H1 (cell line): ENCODE results near the gene ITPR3. TPM values are rescaled to one million over a fixed set of nuclear protein-coding genes. Genes with fewer than 3 reads are reported as not detected.

ENCODE experiments used
- CTCF ChIA-PET: fragments of 300-600 bp; sonication (Branson Sonifier 250); formaldehyde crosslinking; loops from one replicate; lab custom pipeline; 2021; ENCODE audit not compliant: partially characterized antibody; lab: Charles Lee
- POLR2A ChIA-PET: fragments of 300-600 bp; sonication (Branson Sonifier 250); formaldehyde crosslinking; loops from one replicate; lab custom pipeline; 2021; ENCODE audit warnings: inconsistent platforms; ENCODE audit not compliant: partially characterized antibody; lab: Charles Lee
- DNase-seq, 2 experiments: peaks; one replicate each; pipeline versions ENCODE4 v3.0.0 to v3.0.0-alpha.2; 2010 to 2022; ENCODE audit warnings: low spot score in 2 of 2, low read depth in 1 of 2, mixed read lengths in 1 of 2
- FAIRE-seq: peaks from 2 replicates; lab custom pipeline; 2011; peaks lifted over from hg19 to GRCh38; lab: Jason Lieb, UNC
- H2AFZ ChIP-seq: 2 replicates; pipeline ENCODE4 v1.8.1; 2012; ENCODE audit warnings: low read length, inconsistent platforms
- H2AK5ac ChIP-seq: 2 replicates; pipeline ENCODE4 v1.6.1; 2013; ENCODE audit warnings: low read depth, low read length
- H2BK120ac ChIP-seq: replicated peaks from 2 replicates; pipeline ENCODE3; 2013; ENCODE audit warnings: low read depth, low read length, inconsistent platforms
- H2BK12ac ChIP-seq: 2 replicates; pipeline ENCODE4 v1.6.1; 2013; ENCODE audit warnings: low read depth, low read length
- H2BK15ac ChIP-seq: 2 replicates; pipeline ENCODE4 v1.6.1; 2013; ENCODE audit warnings: low read length
- H2BK20ac ChIP-seq: 2 replicates; pipeline ENCODE4 v1.6.1; 2013; ENCODE audit warnings: low read length
- H2BK5ac ChIP-seq: 2 replicates; pipeline ENCODE4 v1.6.1; 2013; ENCODE audit warnings: low read depth, low read length
- H3K14ac ChIP-seq: 2 replicates; pipeline ENCODE4 v1.6.1; 2013; ENCODE audit warnings: inconsistent platforms; ENCODE audit not compliant: insufficient read length
- H3K18ac ChIP-seq: 2 replicates; pipeline ENCODE4 v1.6.1; 2013; ENCODE audit warnings: low read length; ENCODE audit errors: extremely low read depth
- H3K23ac ChIP-seq: 2 replicates; pipeline ENCODE4 v1.6.1; 2013; ENCODE audit warnings: inconsistent platforms; ENCODE audit not compliant: insufficient read length
- H3K23me2 ChIP-seq: 2 replicates; pipeline ENCODE4 v1.6.1; 2013; ENCODE audit warnings: low read depth, low read length
- H3K27ac ChIP-seq: 2 replicates; pipeline ENCODE4 v1.6.1; 2011; ENCODE audit warnings: low read depth, low read length, inconsistent platforms
- H3K27me3 ChIP-seq, 4 experiments: replicated peaks in 1 of 4; 1 replicate in 1 of 4; 2 replicates in 3 of 4; pipeline versions ENCODE4 v1.6.1 to v1.8.1; 2011 to 2013; ENCODE audit warnings: low read length in 3 of 4, mild to moderate bottlenecking in 3 of 4, inconsistent platforms in 2 of 4, mixed read lengths in 2 of 4, moderate library complexity in 1 of 4; ENCODE audit not compliant: control insufficient read depth in 3 of 4, insufficient read depth in 3 of 4; ENCODE audit errors: extremely low read depth in 1 of 4
- H3K36me3 ChIP-seq, 4 experiments: 2 replicates each; pipeline versions ENCODE4 v1.6.1 to v1.8.1; 2011 to 2013; ENCODE audit warnings: mild to moderate bottlenecking in 4 of 4, low read length in 3 of 4, moderate library complexity in 2 of 4, control low read depth in 1 of 4, inconsistent platforms in 1 of 4; ENCODE audit not compliant: insufficient read depth in 4 of 4, control insufficient read depth in 2 of 4
- H3K4ac ChIP-seq: replicated peaks from 2 replicates; pipeline ENCODE3; 2013; ENCODE audit warnings: low read length, low read depth, mixed read lengths, inconsistent platforms; ENCODE audit not compliant: insufficient read length
- H3K4me1 ChIP-seq, 4 experiments: replicated peaks in 1 of 4; 1 replicate in 1 of 4; 2 replicates in 3 of 4; pipeline versions ENCODE4 v1.6.1 to v1.8.1; 2011 to 2013; ENCODE audit warnings: low read length in 3 of 4, inconsistent platforms in 2 of 4, mixed read lengths in 1 of 4; ENCODE audit not compliant: insufficient read depth in 4 of 4, control insufficient read depth in 3 of 4
- H3K4me2 ChIP-seq, 2 experiments: 2 replicates each; pipeline versions ENCODE4 v1.6.1 to v1.8.1; 2011 to 2013; ENCODE audit warnings: low read depth in 2 of 2, low read length in 2 of 2, control low read depth in 1 of 2, inconsistent platforms in 1 of 2, mild to moderate bottlenecking in 1 of 2; ENCODE audit not compliant: insufficient read depth in 1 of 2
- H3K4me3 ChIP-seq, 4 experiments: fragments of 200-600, 300-600 bp in 1 of 4; sonication (generic), shearing (Covaris generic), sonication (Bioruptor Twin) in 1 of 4; 2 replicates each; pipeline versions ENCODE4 v1.5.1 to v1.8.1; 2011 to 2016; ENCODE audit warnings: low read length in 4 of 4, low read depth in 3 of 4, control low read depth in 2 of 4, inconsistent platforms in 2 of 4, mild to moderate bottlenecking in 2 of 4, mixed read lengths in 1 of 4, moderate library complexity in 1 of 4; ENCODE audit not compliant: insufficient read depth in 2 of 4; ENCODE audit errors: extremely low read depth in 1 of 4
- H3K56ac ChIP-seq: replicated peaks from 2 replicates; pipeline ENCODE3; 2013; ENCODE audit warnings: low read depth, mild to moderate bottlenecking, mixed read lengths, low read length, inconsistent platforms; ENCODE audit not compliant: insufficient read length
- H3K79me1 ChIP-seq: 2 replicates; pipeline ENCODE4 v1.6.1; 2013; ENCODE audit warnings: low read depth, low read length, control low read depth
- H3K79me2 ChIP-seq, 2 experiments: 2 replicates each; pipeline versions ENCODE4 v1.6.1 to v1.8.1; 2012 to 2013; ENCODE audit warnings: low read length in 2 of 2, mild to moderate bottlenecking in 2 of 2, inconsistent platforms in 1 of 2; ENCODE audit not compliant: insufficient read depth in 2 of 2, control insufficient read depth in 1 of 2
- H3K9ac ChIP-seq, 4 experiments: replicated peaks in 1 of 4; 1 replicate in 1 of 4; 2 replicates in 3 of 4; pipeline versions ENCODE4 v1.6.1 to v1.8.1; 2011 to 2013; ENCODE audit warnings: low read depth in 3 of 4, low read length in 3 of 4, control low read depth in 2 of 4, mild to moderate bottlenecking in 2 of 4, moderate library complexity in 2 of 4, inconsistent platforms in 1 of 4; ENCODE audit errors: extremely low read depth in 1 of 4
- H3K9me3 ChIP-seq, 2 experiments: 2 replicates each; pipeline versions ENCODE4 v1.6.1 to v1.8.1; 2012 to 2013; ENCODE audit warnings: mild to moderate bottlenecking in 2 of 2, moderate library complexity in 2 of 2, control low read depth in 1 of 2, inconsistent platforms in 1 of 2, low read depth in 1 of 2, low read length in 1 of 2, mixed read lengths in 1 of 2; ENCODE audit not compliant: insufficient read depth in 2 of 2
- H4K20me1 ChIP-seq, 2 experiments: replicated peaks in 1 of 2; 2 replicates each; pipeline versions ENCODE3 to v1.8.1; 2011 to 2013; ENCODE audit warnings: inconsistent platforms in 2 of 2, low read length in 2 of 2, mild to moderate bottlenecking in 1 of 2; ENCODE audit not compliant: insufficient read depth in 2 of 2, control insufficient read depth in 1 of 2
- H4K5ac ChIP-seq: 2 replicates; pipeline ENCODE4 v1.6.1; 2013; ENCODE audit warnings: low read length, low read depth, mixed read lengths, inconsistent platforms; ENCODE audit not compliant: insufficient read length
- H4K8ac ChIP-seq: 2 replicates; pipeline ENCODE4 v1.8.0; 2013; ENCODE audit warnings: mild to moderate bottlenecking, moderate library complexity, low read length, inconsistent platforms; ENCODE audit not compliant: insufficient read depth; ENCODE audit errors: extremely low read depth
- H4K91ac ChIP-seq: replicated peaks from 2 replicates; pipeline ENCODE3; 2013; ENCODE audit warnings: low read length, mixed read lengths, inconsistent platforms; ENCODE audit not compliant: insufficient read length
- BRCA1 ChIP-seq: IDR thresholded peaks from 2 replicates; pipeline ENCODE4 v1.6.1; 2012; ENCODE audit warnings: low read depth, low read length, improper control_type of control experiment
- FOSL1 ChIP-seq: IDR thresholded peaks from 2 replicates; pipeline ENCODE4 v1.6.1; 2011; ENCODE audit warnings: mild to moderate bottlenecking, low read depth, low read length, moderate library complexity; ENCODE audit not compliant: insufficient read depth
- GABPA ChIP-seq: IDR thresholded peaks from 2 replicates; pipeline ENCODE4 v1.6.1; 2011; ENCODE audit warnings: mild to moderate bottlenecking, low read length, moderate library complexity, borderline replicate concordance; ENCODE audit not compliant: insufficient read depth
- HDAC6 ChIP-seq: IDR thresholded peaks from one replicate; pipeline ENCODE4 v1.7.1; 2012; ENCODE audit warnings: low read depth, mild to moderate bottlenecking, inconsistent platforms, low read length, moderate library complexity
- KDM1A ChIP-seq: fragments of 200-600, 300-600 bp; sonication (generic); IDR thresholded peaks from 2 replicates; pipeline ENCODE4 v1.7.1; 2016; ENCODE audit warnings: mild to moderate bottlenecking, low read length, borderline replicate concordance
- PHF8 ChIP-seq: fragments of 200-600 bp; sonication (generic); conservative IDR thresholded peaks from 2 replicates; pipeline ENCODE4 v1.7.1; 2012; ENCODE audit warnings: low read depth, mild to moderate bottlenecking, inconsistent platforms, low read length, moderate library complexity
- POU5F1 ChIP-seq: IDR thresholded peaks from 2 replicates; pipeline ENCODE4 v1.6.1; 2011; ENCODE audit warnings: low read depth, mild to moderate bottlenecking, low read length, moderate library complexity
- RBBP5 ChIP-seq: IDR thresholded peaks from 2 replicates; pipeline ENCODE4 v1.7.1; 2012; ENCODE audit warnings: low read depth, mild to moderate bottlenecking, inconsistent platforms, low read length, moderate library complexity, borderline replicate concordance
- RNF2 ChIP-seq: fragments of 200-900, 300-1000 bp; sonication (generic); IDR thresholded peaks from 2 replicates; pipeline ENCODE4 v1.7.1; 2016; ENCODE audit warnings: borderline replicate concordance, low read depth, mild to moderate bottlenecking, antibody characterized with exemption, low read length; ENCODE audit not compliant: poor library complexity, severe bottlenecking; ENCODE audit errors: missing control alignments
- SIN3A ChIP-seq, 2 experiments: IDR thresholded peaks in 1 of 2; conservative IDR thresholded peaks in 1 of 2; 2 replicates each; pipeline ENCODE4 v1.6.1; 2011 to 2012; ENCODE audit warnings: low read length in 2 of 2, improper control_type of control experiment in 1 of 2, low read depth in 1 of 2, mild to moderate bottlenecking in 1 of 2
- SP1 ChIP-seq: IDR thresholded peaks from 2 replicates; pipeline ENCODE4 v1.6.1; 2011; ENCODE audit warnings: low read depth, low read length
- SP2 ChIP-seq: IDR thresholded peaks from 2 replicates; pipeline ENCODE4 v1.6.1; 2012; ENCODE audit warnings: mild to moderate bottlenecking, low read length, inconsistent platforms
- SP4 ChIP-seq: IDR thresholded peaks from 2 replicates; pipeline ENCODE4 v1.6.1; 2012; ENCODE audit warnings: low read length, inconsistent platforms
- WGBS, 2 experiments: shearing (Covaris generic) in 1 of 2; methylation state at CpG; one replicate each; pipeline versions ENCODE4 v1.1.6 to v1.1.7; 2013 to 2015; ENCODE audit warnings: low lambda C conversion rate in 2 of 2, mixed read lengths in 2 of 2, inconsistent platforms in 1 of 2, low coverage in 1 of 2, missing lambda C conversion rate in 1 of 2; ENCODE audit not compliant: insufficient replicate concordance in 2 of 2, insufficient coverage in 1 of 2, insufficient read length in 1 of 2; ENCODE audit errors: extremely low coverage in 1 of 2, missing lambda C conversion rate in 1 of 2; 5-methylcytosine and 5-hydroxymethylcytosine counted together
- polyA plus RNA-seq, 7 experiments: library from polyadenylated mRNA; depleted of rRNA in 3 of 7; stranded (reverse) in 5 of 7; unstranded in 2 of 7; fragments of >200 nt in 5 of 7; fragments of 200-250 nt in 2 of 7; gene quantifications; 1 replicate in 5 of 7; 2 replicates in 1 of 7; 4 replicates in 1 of 7; pipeline versions ENCODE4 v1.2.1 to v1.2.3, GENCODE V29; 2011 to 2013; ENCODE audit warnings: missing spikeins in 2 of 7, mixed read lengths in 2 of 7
- total RNA-seq: library from RNA; stranded (reverse); fragmentation: NEBNext Ultra II Directional; extraction: Animal tissue kit (Norgen Biotek cat#: 25700); gene quantifications from 2 replicates; pipeline ENCODE4 v1.2.1, GENCODE V29; 2021

The ITPR3 gene
- total and polyA plus RNA-seq, 2 of the 8 experiments (the other 6 are each of a cell fraction or from before 2014, with no cell fraction given), result 29.1 to 45.7 TPM

- Histone ChIP-seq H4K5ac (no peak overlapping the region), H3K56ac (no peak overlapping the region), H3K4ac (no peak overlapping the region), H3K4me2 (no peak overlapping the region), H3K23me2 (no peaks in the 10 kb centered on the region), H4K8ac (no peak overlapping the region; the same call in 1 of the 2 replicates), H2BK12ac (no peak overlapping the region), H2BK20ac (no peak overlapping the region), H3K27ac (no peak overlapping the region), H2BK120ac (no peak overlapping the region), H3K23ac (no peak overlapping the region), H3K18ac (no peak overlapping the region), H4K91ac (peak overlapping the region; percentile 23), H2BK5ac (no peak overlapping the region), H3K27me3 (peaks cover 0 to 6% (median 0%) of the 10 kb centered on the region in 4 experiments; a peak in 3 of 7 replicates), H2AFZ (no peak overlapping the region), H3K36me3 (no peaks in the 10 kb centered on the region), H3K4me3 (no peak overlapping the region), H3K14ac (no peak overlapping the region), H3K9ac (no peak overlapping the region), H4K20me1 (no peaks in the 10 kb centered on the region), H2AK5ac (no peak overlapping the region), H3K79me2 (no peaks in the 10 kb centered on the region), H2BK15ac (peak overlapping the region; percentile 75; the same call in 1 of the 2 replicates), H3K4me1 (peaks cover 0 to 2% (median under 1%) of the 10 kb centered on the region in 4 experiments; a peak in 5 of 7 replicates), H3K79me1 (no peaks in the 10 kb centered on the region), H3K9me3 (no peaks in the 10 kb centered on the region; a peak in 1 of 4 replicates)
- TF ChIP-seq FOSL1, result no peak
- TF ChIP-seq PHF8, result no peak
- no peak for TF ChIP-seq SP4
- no peak for TF ChIP-seq SIN3A (conservative IDR thresholded peaks at IDR 0.05 in 1 of 2, IDR thresholded peaks at IDR 0.05 in 1 of 2; ENCODE audit: low read depth in 1 of 2, low read length in 2 of 2)
- TF ChIP-seq GABPA, result no peak
- no peak for TF ChIP-seq BRCA1
- TF ChIP-seq SP1, result no peak
- no peak for TF ChIP-seq SP2
- no peak for TF ChIP-seq POU5F1
- no peak for TF ChIP-seq HDAC6
- no peak for TF ChIP-seq KDM1A
- TF ChIP-seq RBBP5, result no peak
- no peak for TF ChIP-seq RNF2
- CTCF ChIA-PET, result interaction anchor here (1.1 to 2.6 kb wide), 3 partner anchors 15 to 141 kb away, joined by 3 to 10 read pairs (median 3); no protein-coding TSS in a partner anchor
- POLR2A ChIA-PET, result no interaction called here
- no peak for FAIRE-seq
- 87% methylated on average over 10 of the region's 10 CpGs; no CpG with 5 or more reads in 1 of the 2 experiments for WGBS, 2 experiments
- DNase-seq, result no peak
Measured at GRCh38 chr6:33730611-33731010, 109.5 kb downstream of the ITPR3 start.
